ENCODE data around the gene TRIM59. TPM values are rescaled to one million over a fixed set of nuclear protein-coding genes. Genes with fewer than 3 reads are reported as not detected.
A peak's percentile ranks its signal among the peaks of the same experiment; 100 is the strongest.

The TRIM59 gene
- total RNA-seq, 1 experiment from 2014 or later: 25.3 TPM

- BruUV-seq (replicated peaks): no TSS peak
- DNase-seq: no peak
- peaks cover 11% of the 10 kb centered on the region; the same call in 1 of the 2 replicates for H3K36me3 ChIP-seq (ENCODE audit: low read depth, low read length)
- H3K27ac ChIP-seq (ENCODE audit: low read length): no peak overlapping the region
- CTCF ChIA-PET: no interaction called here
- H3K9me3 ChIP-seq (ENCODE audit: low read length): no peaks in the 10 kb centered on the region
- H3K4me1 ChIP-seq (ENCODE audit: insufficient read depth, low read length): peaks cover 46% of the 10 kb centered on the region
- no peaks in the 10 kb centered on the region for H3F3A ChIP-seq (ENCODE audit: low read length, unreplicated experiment)
- no peak overlapping the region for H2AFZ ChIP-seq (ENCODE audit: low read length)
- peaks cover 77% of the 10 kb centered on the region for H3K79me2 ChIP-seq (ENCODE audit: low read length)
- TF ChIP-seq EZH2 (IDR thresholded peaks at IDR 0.05; ENCODE audit: low read length, unreplicated experiment) (no peak), EZH2phosphoT487 (IDR thresholded peaks at IDR 0.05; ENCODE audit: borderline replicate concordance, low read length) (no peak)
- TF ChIP-seq, protein P1, sequence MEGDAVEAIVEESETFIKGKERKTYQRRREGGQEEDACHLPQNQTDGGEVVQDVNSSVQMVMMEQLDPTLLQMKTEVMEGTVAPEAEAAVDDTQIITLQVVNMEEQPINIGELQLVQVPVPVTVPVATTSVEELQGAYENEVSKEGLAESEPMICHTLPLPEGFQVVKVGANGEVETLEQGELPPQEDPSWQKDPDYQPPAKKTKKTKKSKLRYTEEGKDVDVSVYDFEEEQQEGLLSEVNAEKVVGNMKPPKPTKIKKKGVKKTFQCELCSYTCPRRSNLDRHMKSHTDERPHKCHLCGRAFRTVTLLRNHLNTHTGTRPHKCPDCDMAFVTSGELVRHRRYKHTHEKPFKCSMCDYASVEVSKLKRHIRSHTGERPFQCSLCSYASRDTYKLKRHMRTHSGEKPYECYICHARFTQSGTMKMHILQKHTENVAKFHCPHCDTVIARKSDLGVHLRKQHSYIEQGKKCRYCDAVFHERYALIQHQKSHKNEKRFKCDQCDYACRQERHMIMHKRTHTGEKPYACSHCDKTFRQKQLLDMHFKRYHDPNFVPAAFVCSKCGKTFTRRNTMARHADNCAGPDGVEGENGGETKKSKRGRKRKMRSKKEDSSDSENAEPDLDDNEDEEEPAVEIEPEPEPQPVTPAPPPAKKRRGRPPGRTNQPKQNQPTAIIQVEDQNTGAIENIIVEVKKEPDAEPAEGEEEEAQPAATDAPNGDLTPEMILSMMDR (conservative IDR thresholded peaks at IDR 0.05; ENCODE audit: low read depth, low read length): no peak
- H3K9ac ChIP-seq (ENCODE audit: low read length): peak overlapping the region; percentile 69; the same call in 1 of the 2 replicates
- POLR2A ChIA-PET (ENCODE audit: unreplicated experiment): no interaction called here
- no peaks in the 10 kb centered on the region for H3K9me2 ChIP-seq (replicated peaks; ENCODE audit: low read length)
- peaks cover 9% of the 10 kb centered on the region; the same call in 1 of the 2 replicates for H4K20me1 ChIP-seq (ENCODE audit: low read length)
- H3K27me3 ChIP-seq (ENCODE audit: low read length): no peaks in the 10 kb centered on the region
- H3K4me2 ChIP-seq (ENCODE audit: low read length): peak overlapping the region; percentile 91
- peak overlapping the region; percentile 76 for H3K4me3 ChIP-seq (ENCODE audit: low read length)
- intact Hi-C loops (cut with micrococcal nuclease): loop anchor here (5.0 kb wide), 1 partner anchor 116 kb away; no protein-coding TSS in a partner anchor
- no peak for ATAC-seq
Measured at GRCh38 chr3:160446522-160447056, 3.0 kb downstream of the TRIM59 start.

GRCh38 chr3:160445854-160446253, 3.7 kb downstream of the TRIM59 start:
- Histone ChIP-seq H3K4me3 (ENCODE audit: low read length) (peak overlapping the region; percentile 76; the same call in 1 of the 2 replicates), H3K9me3 (ENCODE audit: low read length) (no peaks in the 10 kb centered on the region), H3K27ac (ENCODE audit: low read length) (no peak overlapping the region), H3K27me3 (ENCODE audit: low read length) (no peaks in the 10 kb centered on the region), H3K4me2 (ENCODE audit: low read length) (peak overlapping the region; percentile 91), H3K9me2 (replicated peaks; ENCODE audit: low read length) (no peaks in the 10 kb centered on the region), H2AFZ (ENCODE audit: low read length) (no peak overlapping the region), H3K36me3 (ENCODE audit: low read depth, low read length) (peaks cover 11% of the 10 kb centered on the region; the same call in 1 of the 2 replicates), H3K9ac (ENCODE audit: low read length) (no peak overlapping the region), H4K20me1 (ENCODE audit: low read length) (peaks cover 9% of the 10 kb centered on the region; the same call in 1 of the 2 replicates), H3F3A (ENCODE audit: low read length, unreplicated experiment) (no peaks in the 10 kb centered on the region), H3K79me2 (ENCODE audit: low read length) (peaks cover 82% of the 10 kb centered on the region), H3K4me1 (ENCODE audit: insufficient read depth, low read length) (peaks cover 40% of the 10 kb centered on the region)
- CTCF ChIA-PET: no interaction called here
- DNase-seq (no peak), ATAC-seq (no peak)
- no peak for TF ChIP-seq EZH2 (IDR thresholded peaks at IDR 0.05; ENCODE audit: low read length, unreplicated experiment)
- no peak for TF ChIP-seq EZH2phosphoT487 (IDR thresholded peaks at IDR 0.05; ENCODE audit: borderline replicate concordance, low read length)
- TF ChIP-seq, protein P1 (conservative IDR thresholded peaks at IDR 0.05; ENCODE audit: low read depth, low read length): no peak
- POLR2A ChIA-PET (ENCODE audit: unreplicated experiment): no interaction called here
- intact Hi-C loops (cut with micrococcal nuclease): loop anchor here (5.0 kb wide), 1 partner anchor 116 kb away; no protein-coding TSS in a partner anchor
- BruUV-seq (replicated peaks): no TSS peak

- ChIA-PET CTCF (no interaction called here), POLR2A (ENCODE audit: unreplicated experiment) (no interaction called here)
- no peak overlapping the region for H3K4me3 ChIP-seq (ENCODE audit: low read length)
- no peaks in the 10 kb centered on the region for H3K27me3 ChIP-seq (ENCODE audit: low read length)
- H3F3A ChIP-seq (ENCODE audit: low read length, unreplicated experiment): no peaks in the 10 kb centered on the region
- H3K9ac ChIP-seq (ENCODE audit: low read length): no peak overlapping the region
- intact Hi-C loops (cut with micrococcal nuclease): no loop called here
- H3K9me3 ChIP-seq (ENCODE audit: low read length): no peaks in the 10 kb centered on the region
- H3K79me2 ChIP-seq (ENCODE audit: low read length): peaks cover 96% of the 10 kb centered on the region
- H3K4me1 ChIP-seq (ENCODE audit: insufficient read depth, low read length): peaks cover 30% of the 10 kb centered on the region
- peaks cover 11% of the 10 kb centered on the region for H3K36me3 ChIP-seq (ENCODE audit: low read depth, low read length)
- no peak for ATAC-seq
- TF ChIP-seq, protein P1 (conservative IDR thresholded peaks at IDR 0.05; ENCODE audit: low read depth, low read length): no peak
- TF ChIP-seq EZH2phosphoT487 (IDR thresholded peaks at IDR 0.05; ENCODE audit: borderline replicate concordance, low read length) (no peak), EZH2 (IDR thresholded peaks at IDR 0.05; ENCODE audit: low read length, unreplicated experiment) (no peak)
- DNase-seq: peak; percentile 59
- no peak overlapping the region for H3K27ac ChIP-seq (ENCODE audit: low read length)
- H4K20me1 ChIP-seq (ENCODE audit: low read length): peaks cover 9% of the 10 kb centered on the region; the same call in 1 of the 2 replicates
- H2AFZ ChIP-seq (ENCODE audit: low read length): no peak overlapping the region
- H3K9me2 ChIP-seq (replicated peaks; ENCODE audit: low read length): no peaks in the 10 kb centered on the region
- H3K4me2 ChIP-seq (ENCODE audit: low read length): 0 out of 2 replicates have a peak overlapping the region, but pooled peaks have one; percentile 6
- no TSS peak for BruUV-seq (replicated peaks)
Measured at GRCh38 chr3:160444411-160444810, 5.2 kb downstream of the TRIM59 start.

Data from PC-3 (cell line).